Measurements from ENCODE around the gene CD4. TPM values are rescaled to one million over a fixed set of nuclear protein-coding genes. Genes with fewer than 3 reads are reported as not detected.

Gene CD4
- total and polyA plus RNA-seq, 10 of the 15 experiments (the other 5 are each of a cell fraction or from before 2014, with no cell fraction given), result 0.24 to 1.6 (median 0.69) TPM

DNA sequence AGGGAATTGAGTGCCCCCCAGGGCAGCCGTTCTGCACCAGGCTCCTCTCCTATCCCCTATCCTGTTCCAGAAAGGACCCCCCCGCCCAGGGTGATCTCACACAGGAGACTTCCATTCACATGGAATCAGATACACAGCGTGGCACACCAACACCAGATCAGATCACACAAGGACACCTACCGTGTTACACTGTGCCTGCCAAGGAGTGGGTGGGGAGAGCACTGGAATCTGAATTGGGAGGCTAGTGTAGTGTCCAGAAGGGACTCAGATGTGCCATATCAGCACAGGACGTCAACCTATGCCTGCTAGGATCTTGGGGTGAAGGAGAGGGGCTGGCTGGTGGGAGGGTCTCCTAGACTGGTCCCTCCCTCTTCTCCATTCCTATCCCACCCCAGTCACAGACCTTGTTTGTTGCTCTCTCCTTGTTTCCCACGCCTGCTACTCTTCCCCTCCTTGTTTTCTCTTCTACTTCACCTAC is 20.9 kb upstream of the CD4 start (continued):
- TF ChIP-seq SP1 (IDR thresholded peaks at IDR 0.05; ENCODE audit: low read depth, low read length) (no peak), RUNX3 (IDR thresholded peaks at IDR 0.05; ENCODE audit: low read length) (no peak), JUNB (IDR thresholded peaks at IDR 0.05) (no peak), MTA2 (IDR thresholded peaks at IDR 0.05; ENCODE audit: low read depth) (no peak), KAT2A (conservative IDR thresholded peaks at IDR 0.05; ENCODE audit: control insufficient read depth, low read depth, low read length) (no peak), RAD51 (IDR thresholded peaks at IDR 0.05) (no peak), GABPA (IDR thresholded peaks at IDR 0.05; ENCODE audit: low read depth) (no peak), CEBPZ (IDR thresholded peaks at IDR 0.05; ENCODE audit: low read depth, low read length) (no peak)
- TF ChIP-seq, protein P1, sequence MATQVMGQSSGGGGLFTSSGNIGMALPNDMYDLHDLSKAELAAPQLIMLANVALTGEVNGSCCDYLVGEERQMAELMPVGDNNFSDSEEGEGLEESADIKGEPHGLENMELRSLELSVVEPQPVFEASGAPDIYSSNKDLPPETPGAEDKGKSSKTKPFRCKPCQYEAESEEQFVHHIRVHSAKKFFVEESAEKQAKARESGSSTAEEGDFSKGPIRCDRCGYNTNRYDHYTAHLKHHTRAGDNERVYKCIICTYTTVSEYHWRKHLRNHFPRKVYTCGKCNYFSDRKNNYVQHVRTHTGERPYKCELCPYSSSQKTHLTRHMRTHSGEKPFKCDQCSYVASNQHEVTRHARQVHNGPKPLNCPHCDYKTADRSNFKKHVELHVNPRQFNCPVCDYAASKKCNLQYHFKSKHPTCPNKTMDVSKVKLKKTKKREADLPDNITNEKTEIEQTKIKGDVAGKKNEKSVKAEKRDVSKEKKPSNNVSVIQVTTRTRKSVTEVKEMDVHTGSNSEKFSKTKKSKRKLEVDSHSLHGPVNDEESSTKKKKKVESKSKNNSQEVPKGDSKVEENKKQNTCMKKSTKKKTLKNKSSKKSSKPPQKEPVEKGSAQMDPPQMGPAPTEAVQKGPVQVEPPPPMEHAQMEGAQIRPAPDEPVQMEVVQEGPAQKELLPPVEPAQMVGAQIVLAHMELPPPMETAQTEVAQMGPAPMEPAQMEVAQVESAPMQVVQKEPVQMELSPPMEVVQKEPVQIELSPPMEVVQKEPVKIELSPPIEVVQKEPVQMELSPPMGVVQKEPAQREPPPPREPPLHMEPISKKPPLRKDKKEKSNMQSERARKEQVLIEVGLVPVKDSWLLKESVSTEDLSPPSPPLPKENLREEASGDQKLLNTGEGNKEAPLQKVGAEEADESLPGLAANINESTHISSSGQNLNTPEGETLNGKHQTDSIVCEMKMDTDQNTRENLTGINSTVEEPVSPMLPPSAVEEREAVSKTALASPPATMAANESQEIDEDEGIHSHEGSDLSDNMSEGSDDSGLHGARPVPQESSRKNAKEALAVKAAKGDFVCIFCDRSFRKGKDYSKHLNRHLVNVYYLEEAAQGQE (IDR thresholded peaks at IDR 0.05; ENCODE audit: low read depth, low read length), result no peak

All from GM12878 (cell line).